ENCODE measurements around the gene PTPRD.

Gene PTPRD

DNA sequence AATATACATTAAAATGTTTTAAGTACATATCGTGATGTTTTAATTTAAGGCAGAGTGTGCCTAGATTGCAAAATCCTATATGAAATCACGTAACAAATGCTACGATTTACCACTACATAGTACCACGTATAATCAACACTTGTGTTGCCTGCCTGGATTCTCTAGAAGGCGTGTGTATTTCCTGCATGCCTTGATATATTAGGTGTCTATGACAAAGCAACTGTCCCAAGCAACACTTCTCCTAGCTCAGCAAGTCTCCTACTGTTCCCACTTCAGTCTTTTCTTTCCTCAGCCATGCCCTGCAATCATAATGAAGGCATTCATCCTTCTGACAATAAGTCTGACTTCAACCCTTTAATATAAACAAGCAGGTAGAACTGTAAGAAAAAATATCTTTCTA is 89.6 kb downstream of the PTPRD start:
- TF ChIP-seq OVOL3 (tag by site-specific recombination; IDR thresholded peaks at IDR 0.05) (no peak), ZNF112 (tag by site-specific recombination; IDR thresholded peaks at IDR 0.05) (no peak), ZNF560 (tag by site-specific recombination; IDR thresholded peaks at IDR 0.05; ENCODE audit: borderline replicate concordance) (no peak), ZNF175 (tag by site-specific recombination; IDR thresholded peaks at IDR 0.05) (no peak), SCRT1 (tag by site-specific recombination; IDR thresholded peaks at IDR 0.05; ENCODE audit: borderline replicate concordance) (no peak), ZXDB (tag by site-specific recombination; IDR thresholded peaks at IDR 0.05) (no peak), HOXC10 (CRISPR knock-in tag; IDR thresholded peaks at IDR 0.05) (no peak), GLI4 (tag by site-specific recombination; IDR thresholded peaks at IDR 0.05) (no peak), ZNF341 (tag by site-specific recombination; IDR thresholded peaks at IDR 0.05; ENCODE audit: low read depth) (no peak), ZNF623 (tag by site-specific recombination; IDR thresholded peaks at IDR 0.05) (no peak), ZNF777 (tag by site-specific recombination; IDR thresholded peaks at IDR 0.05; ENCODE audit: borderline replicate concordance) (no peak), ZBTB17 (tag by site-specific recombination; IDR thresholded peaks at IDR 0.05) (no peak), ZFP41 (tag by site-specific recombination; IDR thresholded peaks at IDR 0.05; ENCODE audit: borderline replicate concordance) (no peak), ZNF654 (tag by site-specific recombination; IDR thresholded peaks at IDR 0.05; ENCODE audit: low read depth) (no peak)
- TF ChIP-seq, protein P1, sequence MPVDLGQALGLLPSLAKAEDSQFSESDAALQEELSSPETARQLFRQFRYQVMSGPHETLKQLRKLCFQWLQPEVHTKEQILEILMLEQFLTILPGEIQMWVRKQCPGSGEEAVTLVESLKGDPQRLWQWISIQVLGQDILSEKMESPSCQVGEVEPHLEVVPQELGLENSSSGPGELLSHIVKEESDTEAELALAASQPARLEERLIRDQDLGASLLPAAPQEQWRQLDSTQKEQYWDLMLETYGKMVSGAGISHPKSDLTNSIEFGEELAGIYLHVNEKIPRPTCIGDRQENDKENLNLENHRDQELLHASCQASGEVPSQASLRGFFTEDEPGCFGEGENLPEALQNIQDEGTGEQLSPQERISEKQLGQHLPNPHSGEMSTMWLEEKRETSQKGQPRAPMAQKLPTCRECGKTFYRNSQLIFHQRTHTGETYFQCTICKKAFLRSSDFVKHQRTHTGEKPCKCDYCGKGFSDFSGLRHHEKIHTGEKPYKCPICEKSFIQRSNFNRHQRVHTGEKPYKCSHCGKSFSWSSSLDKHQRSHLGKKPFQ (tag by site-specific recombination; IDR thresholded peaks at IDR 0.05) = no peak
- TF ChIP-seq, protein P2, sequence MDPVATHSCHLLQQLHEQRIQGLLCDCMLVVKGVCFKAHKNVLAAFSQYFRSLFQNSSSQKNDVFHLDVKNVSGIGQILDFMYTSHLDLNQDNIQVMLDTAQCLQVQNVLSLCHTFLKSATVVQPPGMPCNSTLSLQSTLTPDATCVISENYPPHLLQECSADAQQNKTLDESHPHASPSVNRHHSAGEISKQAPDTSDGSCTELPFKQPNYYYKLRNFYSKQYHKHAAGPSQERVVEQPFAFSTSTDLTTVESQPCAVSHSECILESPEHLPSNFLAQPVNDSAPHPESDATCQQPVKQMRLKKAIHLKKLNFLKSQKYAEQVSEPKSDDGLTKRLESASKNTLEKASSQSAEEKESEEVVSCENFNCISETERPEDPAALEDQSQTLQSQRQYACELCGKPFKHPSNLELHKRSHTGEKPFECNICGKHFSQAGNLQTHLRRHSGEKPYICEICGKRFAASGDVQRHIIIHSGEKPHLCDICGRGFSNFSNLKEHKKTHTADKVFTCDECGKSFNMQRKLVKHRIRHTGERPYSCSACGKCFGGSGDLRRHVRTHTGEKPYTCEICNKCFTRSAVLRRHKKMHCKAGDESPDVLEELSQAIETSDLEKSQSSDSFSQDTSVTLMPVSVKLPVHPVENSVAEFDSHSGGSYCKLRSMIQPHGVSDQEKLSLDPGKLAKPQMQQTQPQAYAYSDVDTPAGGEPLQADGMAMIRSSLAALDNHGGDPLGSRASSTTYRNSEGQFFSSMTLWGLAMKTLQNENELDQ (tag by site-specific recombination; IDR thresholded peaks at IDR 0.05; ENCODE audit: low read depth) = no peak
- ChIA-PET CTCF (no interaction called here), POLR2A (no interaction called here)
- no peak overlapping the region for H3K4me3 ChIP-seq (ENCODE audit: low read depth, low read length)
- H3K4me1 ChIP-seq (ENCODE audit: control insufficient read depth, insufficient read depth, low read length) = no peaks in the 10 kb centered on the region
- no peaks in the 10 kb centered on the region for H3K36me3 ChIP-seq (ENCODE audit: control insufficient read depth in 2 of 2, insufficient read depth in 1 of 2, low read length in 2 of 2)
- no peaks in the 10 kb centered on the region for H3K9me3 ChIP-seq (ENCODE audit: control insufficient read depth, insufficient read depth, low read depth, low read length)
- no peak overlapping the region for H3K27ac ChIP-seq (ENCODE audit: extremely low read depth, low read depth, low read length)

DNA sequence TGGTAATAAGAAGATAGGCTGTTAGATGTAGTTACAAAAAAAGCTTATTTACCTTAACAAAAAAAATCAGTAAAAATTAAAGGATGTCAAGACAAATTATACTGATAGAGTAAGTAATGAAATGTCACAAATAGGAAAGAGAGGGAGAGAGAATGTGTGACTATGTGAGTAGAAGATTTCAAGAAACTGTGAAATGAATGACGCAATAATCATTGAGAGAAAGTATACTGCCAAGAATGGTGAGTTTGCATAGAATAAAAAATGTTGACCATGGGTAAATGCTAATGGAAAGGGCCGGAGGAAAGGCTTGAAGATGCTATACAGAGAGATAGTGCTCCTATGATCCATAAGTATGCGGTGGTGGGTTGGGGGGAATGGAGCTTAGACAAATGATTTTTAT is 100.7 kb downstream of the PTPRD start:
- Histone ChIP-seq H3K4me3 (ENCODE audit: low read depth, low read length) (no peak overlapping the region), H3K4me1 (ENCODE audit: control insufficient read depth, insufficient read depth, low read length) (no peaks in the 10 kb centered on the region), H3K27ac (ENCODE audit: extremely low read depth, low read depth, low read length) (no peak overlapping the region), H3K36me3 (ENCODE audit: control insufficient read depth in 2 of 2, insufficient read depth in 1 of 2, low read length in 2 of 2) (no peaks in the 10 kb centered on the region), H3K9me3 (ENCODE audit: control insufficient read depth, insufficient read depth, low read depth, low read length) (no peaks in the 10 kb centered on the region)
- POLR2A ChIA-PET = no interaction called here
- CTCF ChIA-PET = no interaction called here
- TF ChIP-seq ZBTB20 (tag by site-specific recombination; IDR thresholded peaks at IDR 0.05) = no peak
- no peak for TF ChIP-seq ZNF398 (tag by site-specific recombination; IDR thresholded peaks at IDR 0.05)
- TF ChIP-seq ZNF530 (tag by site-specific recombination; IDR thresholded peaks at IDR 0.05; ENCODE audit: low read depth) = no peak
- TF ChIP-seq ZNF776 (tag by site-specific recombination; IDR thresholded peaks at IDR 0.05; ENCODE audit: borderline replicate concordance) = no peak
- TF ChIP-seq ZNF747 (tag by site-specific recombination; IDR thresholded peaks at IDR 0.05) = no peak
- TF ChIP-seq YY2 (tag by site-specific recombination; IDR thresholded peaks at IDR 0.05) = no peak
- no peak for TF ChIP-seq ZNF561 (tag by site-specific recombination; IDR thresholded peaks at IDR 0.05; ENCODE audit: borderline replicate concordance)
- TF ChIP-seq, protein P2 (tag by site-specific recombination; IDR thresholded peaks at IDR 0.05; ENCODE audit: low read depth) = no peak
- TF ChIP-seq ZNF529 (tag by site-specific recombination; IDR thresholded peaks at IDR 0.05; ENCODE audit: insufficient replicate concordance) = no peak
- TF ChIP-seq CTCF (tag by site-specific recombination; IDR thresholded peaks at IDR 0.05) = no peak
- no peak for TF ChIP-seq ZSCAN30 (tag by site-specific recombination; IDR thresholded peaks at IDR 0.05)
- TF ChIP-seq ZNF654 (tag by site-specific recombination; IDR thresholded peaks at IDR 0.05; ENCODE audit: low read depth) = no peak
